Activated naive CD8-positive, alpha-beta T cell treated with anti-CD3 and anti-CD28 coated beads, Interleukin-2, amount 50 U/mL, for 16 hours (primary cell): ENCODE data around the gene MCTP1.

Experiments
- DNase-seq: peaks from one replicate; pipeline ENCODE4 v3.0.0-alpha.2; 2020; ENCODE audit warnings: low read depth, low spot score

MCTP1 gene

DNA sequence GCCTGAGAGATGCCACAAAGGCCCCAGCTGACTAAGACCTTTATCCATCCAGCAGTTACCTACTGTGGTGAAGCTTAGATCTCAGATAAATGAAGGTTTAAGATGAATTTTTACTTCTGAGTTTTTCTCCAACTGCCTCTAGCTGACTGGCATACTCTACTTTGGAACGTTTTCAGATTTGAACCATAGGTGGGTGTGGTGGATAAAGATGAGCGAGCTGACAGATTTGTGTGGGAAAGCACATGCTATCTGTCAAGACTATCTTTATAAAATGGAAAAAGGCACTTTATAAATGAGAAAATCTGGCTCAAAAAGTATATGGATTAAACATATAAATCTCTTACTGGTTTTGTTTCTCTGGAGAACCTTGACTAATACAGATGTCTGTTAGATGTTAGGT is 160.8 kb downstream of the MCTP1 start:
- DNase-seq = no peak

DNA sequence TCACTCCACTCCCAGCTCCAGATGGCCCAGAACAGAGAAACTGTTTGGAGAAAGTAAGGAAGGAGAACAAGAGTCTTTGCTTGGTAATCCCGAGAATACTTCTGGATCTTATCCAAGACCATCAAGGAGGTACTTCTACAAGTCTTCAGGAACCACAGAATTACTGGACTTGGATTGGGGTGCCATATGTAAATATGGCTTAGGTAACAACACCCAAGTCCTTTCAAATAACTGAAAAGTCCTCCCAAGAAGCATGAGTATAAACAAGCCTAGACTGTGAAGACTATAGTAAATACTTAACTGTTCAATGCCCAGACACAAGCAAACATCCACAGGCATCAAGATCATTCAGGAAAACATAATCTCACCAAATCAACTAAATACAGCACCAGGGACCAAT is 170.0 kb downstream of the MCTP1 start:
- DNase-seq = no peak

DNA sequence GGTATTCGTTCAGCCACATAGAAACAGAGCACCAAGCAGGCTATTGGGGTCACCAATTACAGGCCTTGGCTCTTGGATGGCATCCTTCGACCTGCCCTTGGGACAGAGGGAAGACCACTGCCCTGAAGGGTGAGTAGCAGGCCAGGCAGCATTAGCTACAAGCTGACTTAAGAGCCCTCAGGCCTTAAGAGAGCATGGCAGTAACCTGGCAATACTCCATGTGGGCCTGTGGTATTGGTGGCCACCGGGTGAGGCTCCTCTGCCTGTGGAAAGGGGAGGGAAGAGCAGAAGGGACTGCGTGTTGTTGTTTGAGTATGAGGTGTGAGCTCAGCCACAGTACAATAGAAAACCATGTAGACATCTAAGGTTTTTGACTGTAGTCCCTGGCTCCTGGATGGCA is 170.6 kb downstream of the MCTP1 start:
- DNase-seq = no peak

DNA sequence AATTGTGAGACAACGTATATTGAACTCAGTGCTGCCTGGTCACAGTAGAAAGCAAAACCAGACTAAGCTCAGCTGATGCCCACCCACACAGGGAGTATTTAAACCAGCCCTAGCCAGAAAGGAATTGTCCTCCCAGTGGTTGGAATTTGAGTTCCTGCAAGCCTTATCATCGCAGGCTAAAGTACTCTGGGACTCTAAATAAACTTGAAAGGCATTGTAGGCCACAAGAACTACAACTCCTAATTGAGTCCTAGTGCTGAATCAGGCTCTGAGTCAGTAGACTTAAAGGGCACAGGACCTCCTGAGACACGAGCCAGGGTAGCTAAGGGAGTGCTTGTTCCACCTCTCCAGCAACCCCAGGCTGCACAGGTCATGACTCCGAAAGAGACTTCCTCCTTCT is 171.4 kb downstream of the MCTP1 start:
- DNase-seq = no peak

DNA sequence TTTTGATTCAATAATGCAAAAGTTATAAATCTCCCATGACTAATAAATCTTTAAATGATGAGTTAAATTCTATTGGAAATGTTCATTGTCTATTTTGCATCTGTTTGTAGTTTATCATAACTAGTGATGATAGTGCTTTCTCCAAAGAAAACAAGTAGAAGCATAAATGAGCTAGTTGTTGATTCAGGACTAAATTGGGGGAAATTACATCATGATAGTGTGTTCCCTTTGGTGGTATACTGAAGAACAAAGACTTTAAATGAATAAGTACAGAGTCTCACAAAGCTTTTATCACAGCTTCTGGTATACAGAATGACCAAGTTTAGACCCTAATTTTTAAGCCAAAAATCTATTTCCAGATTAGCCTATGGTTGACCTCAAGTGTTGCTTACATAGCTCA is 173.8 kb downstream of the MCTP1 start:
- no peak for DNase-seq

DNA sequence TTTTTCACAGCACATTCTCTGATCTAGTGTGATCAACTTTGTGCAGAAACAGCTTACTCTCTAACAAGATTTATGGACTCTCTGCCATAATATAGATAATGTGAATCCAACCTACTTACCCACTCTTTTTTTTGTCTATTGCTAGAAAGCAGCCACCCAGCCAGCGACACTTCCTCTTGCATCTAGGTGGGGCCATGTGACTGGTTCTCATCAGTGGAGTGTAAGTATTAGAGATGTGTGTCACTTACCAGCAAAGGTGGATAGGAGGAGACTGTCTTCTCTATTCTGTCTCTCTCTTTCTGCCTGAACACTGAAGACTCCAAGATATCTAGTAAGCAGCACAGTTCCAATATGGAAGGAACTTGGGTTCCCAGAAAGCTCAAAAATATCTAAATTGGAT is 174.8 kb downstream of the MCTP1 start:
- no peak for DNase-seq

DNA sequence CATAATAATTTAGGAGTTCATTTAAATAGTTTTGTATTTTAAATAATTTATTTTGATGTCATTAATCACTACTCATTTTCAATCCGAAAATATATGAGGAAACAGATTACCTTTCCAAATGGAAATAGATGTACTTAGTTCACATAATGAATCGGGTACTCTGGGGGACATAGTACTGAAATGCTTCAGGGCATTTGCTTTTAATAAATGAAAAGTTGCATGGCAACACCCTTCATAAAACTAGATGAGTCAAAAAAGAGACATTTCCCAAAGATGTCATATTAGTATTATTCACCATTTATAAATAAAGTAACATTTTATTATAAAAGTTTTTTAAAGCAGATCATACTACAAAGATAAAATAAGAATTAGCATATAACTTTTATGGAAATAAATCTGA is 177.8 kb downstream of the MCTP1 start:
- no peak for DNase-seq

DNA sequence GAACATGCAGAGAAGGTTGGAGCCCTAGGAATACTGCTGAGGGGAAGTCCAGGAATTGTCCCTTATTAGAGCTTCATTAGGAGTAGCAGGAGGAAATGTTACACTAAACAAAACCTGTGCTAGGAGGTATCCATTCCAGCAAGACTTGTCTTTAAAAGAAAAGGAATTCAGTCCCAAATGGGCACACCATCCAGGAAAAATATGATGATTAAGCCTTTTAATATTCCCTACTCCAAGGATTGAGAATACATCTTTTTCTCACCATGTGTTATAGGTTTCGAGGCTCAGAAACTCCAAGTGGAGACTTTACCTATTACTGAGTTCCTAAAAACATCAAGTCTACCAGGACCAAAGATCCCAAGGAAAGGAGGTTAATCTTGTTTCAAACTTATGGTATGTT is 179.3 kb downstream of the MCTP1 start:
- DNase-seq = no peak

DNA sequence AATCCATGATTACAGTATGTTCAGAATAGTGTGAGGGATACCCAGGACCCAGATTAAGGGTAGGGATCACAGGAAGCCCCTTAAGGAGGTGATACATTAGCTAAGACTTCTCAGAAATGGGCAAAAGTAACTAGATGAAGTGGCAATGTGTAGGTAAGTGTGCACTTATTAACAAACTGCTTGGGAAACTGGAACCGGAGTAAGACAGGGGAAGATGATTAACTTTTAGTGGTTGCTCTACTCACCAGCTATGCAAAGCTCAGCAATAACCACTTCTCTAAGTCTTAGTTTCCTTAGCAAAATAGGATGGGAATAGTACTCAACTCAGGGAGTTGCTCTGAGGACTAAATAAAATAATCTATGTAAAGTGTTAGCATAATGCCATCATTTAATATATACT is 182.2 kb downstream of the MCTP1 start:
- DNase-seq = no peak

DNA sequence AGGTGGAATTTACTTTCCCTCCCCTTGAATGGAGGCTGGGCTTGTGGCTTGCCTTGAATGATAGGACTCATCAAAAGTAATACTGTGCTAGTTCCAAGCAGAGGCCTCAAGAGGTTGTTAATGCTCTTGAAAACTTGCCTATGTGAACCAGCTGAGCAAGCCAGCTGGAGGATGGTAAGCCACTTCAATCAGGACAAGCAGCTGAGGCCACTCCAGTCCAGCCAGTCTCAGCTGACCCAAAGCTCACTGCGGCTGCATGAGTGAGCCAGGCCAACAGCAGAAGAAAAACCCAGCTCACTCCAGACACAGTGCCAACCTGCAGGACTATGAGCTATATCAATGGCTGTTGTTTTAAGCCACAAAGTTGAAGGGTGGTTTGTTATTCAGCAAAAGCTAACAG is 182.8 kb downstream of the MCTP1 start:
- DNase-seq = no peak

DNA sequence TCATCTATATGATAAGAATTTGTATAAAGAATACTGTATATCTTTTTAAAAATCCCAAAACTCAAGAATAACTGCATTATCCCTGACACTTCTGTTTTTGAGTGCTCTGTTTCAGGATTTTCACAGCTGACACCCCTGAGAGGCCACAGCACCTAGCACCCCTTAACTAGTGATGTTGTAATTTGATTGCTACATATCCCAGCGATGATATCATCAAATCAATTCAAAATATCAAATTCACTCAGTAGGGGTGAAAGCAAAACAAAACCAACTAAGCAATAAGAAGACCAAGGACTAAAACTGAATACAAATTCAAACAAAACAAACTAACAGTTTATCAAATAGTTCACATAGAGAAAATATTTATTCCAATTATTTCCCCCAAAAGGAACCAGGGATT is 184.3 kb downstream of the MCTP1 start:
- DNase-seq = no peak

DNA sequence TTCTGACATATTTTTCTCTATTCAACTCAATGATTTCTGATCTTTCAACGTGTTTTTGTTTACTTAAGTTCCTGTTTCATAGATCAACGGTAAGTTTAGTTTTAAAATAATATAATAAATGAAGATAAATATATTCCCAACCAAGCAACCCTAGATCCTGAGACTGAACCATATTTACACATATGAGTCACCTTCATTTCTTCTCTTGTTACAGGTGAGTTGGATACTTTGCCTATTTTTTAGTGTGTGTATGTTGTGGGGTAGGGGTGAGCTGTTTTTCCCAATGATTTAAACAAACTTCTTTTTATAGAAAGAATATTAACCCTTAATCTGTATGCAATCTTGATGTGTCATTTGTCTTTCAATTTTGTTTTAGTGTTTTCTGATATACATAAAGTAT is 186.9 kb downstream of the MCTP1 start:
- DNase-seq = no peak

DNA sequence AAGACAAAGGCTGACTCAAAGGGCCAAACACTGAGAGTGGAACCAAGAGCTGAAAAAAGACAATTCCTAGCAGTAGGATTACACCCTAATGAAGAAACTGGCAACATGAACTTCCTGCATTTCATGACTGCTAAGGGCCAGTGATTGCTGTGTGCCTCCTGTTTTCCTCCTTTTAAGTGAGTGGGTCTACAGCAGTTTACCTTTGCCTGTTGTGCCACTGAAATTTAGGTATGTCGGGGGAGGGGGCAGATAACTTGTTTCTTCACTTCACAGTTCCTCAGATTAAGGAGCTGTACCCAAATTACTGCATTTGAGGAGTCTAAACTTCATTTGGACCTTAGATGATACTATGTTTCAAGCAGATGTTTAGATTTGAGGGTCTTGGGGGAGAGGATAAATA is 191.7 kb downstream of the MCTP1 start:
- no peak for DNase-seq

DNA sequence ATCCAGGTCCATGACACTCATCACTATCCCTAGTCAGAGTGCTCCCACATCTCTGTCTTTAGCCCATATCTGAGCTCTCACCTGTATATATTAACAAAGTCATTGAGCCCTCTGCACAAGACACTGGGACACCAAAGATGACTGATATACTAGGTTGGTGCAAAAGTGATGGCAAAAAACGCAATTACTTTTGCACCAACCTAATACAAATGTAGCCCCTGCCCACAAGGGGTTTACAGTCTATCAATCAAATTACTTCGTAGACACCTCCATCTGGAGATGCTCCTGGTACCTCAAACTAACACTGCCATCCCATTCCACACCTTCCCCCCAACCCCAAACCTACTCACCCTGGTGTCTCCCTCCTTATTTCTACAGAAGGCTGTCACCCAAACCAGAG is 194.1 kb downstream of the MCTP1 start:
- DNase-seq = no peak

DNA sequence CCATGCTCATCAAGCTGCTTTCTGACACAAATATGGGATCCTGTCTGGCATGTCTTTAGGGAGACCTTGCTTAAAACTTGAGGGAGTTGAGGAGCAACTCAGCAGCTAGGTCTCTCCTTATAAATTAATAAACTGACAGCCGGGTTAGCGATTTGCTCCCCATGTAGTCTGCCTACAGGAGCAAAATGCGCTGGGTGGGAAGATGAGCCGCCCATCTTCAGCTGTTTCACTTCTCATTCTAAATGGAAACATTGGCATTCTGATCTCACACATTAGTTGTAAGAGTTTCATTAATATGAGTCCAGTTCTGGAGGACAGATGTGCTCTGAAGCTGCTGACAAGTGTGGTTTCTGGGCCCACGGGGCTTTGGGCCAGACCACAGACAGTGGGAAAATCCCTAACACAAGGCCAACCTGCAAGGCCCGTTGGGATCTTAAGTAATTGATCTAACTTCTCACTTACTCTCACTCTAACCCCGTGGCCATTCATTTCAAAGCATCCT is 197.0 kb downstream of the MCTP1 start:
- DNase-seq = no peak

DNA sequence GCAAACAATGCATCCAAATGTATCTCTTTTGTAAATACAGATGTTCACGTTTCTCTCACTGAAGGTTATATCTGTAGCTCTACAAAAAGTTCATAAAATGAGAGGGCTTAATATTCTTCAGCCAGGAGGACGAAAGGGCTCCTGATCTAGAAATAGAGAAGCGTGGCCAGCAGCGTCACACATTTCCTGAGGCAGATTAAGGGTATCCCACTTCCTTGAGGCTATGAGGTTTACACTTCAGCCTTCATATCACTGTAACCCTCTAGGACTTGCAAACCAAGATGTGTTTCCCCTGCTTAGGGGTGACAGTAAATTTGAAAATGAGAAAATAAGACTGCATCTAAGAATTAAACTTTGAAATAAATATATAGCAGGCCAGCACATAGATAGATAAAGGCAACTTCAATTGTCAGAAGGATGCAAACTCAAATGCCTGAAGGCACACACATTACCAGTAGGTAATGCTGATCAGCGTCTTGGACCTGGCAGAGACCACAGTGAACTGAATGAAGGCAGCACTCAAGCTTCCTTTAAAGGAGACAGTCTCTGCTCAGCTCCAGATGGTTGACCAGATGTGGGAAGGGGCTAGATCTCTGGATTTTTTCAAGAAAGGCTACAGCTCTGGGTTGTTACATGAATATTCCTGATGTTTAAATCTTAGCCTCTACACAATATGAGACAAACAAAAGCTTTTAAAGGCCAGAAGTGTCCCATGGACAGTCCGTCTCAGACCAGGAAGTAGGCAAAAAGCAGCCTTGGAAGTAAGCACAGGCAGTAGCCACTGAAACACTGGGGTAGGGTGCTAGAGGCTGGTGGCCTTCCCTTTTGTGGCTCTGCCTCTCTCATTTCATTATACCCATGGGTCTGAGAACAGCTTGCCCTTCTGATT is 197.7 kb downstream of the MCTP1 start:
- no peak for DNase-seq

DNA sequence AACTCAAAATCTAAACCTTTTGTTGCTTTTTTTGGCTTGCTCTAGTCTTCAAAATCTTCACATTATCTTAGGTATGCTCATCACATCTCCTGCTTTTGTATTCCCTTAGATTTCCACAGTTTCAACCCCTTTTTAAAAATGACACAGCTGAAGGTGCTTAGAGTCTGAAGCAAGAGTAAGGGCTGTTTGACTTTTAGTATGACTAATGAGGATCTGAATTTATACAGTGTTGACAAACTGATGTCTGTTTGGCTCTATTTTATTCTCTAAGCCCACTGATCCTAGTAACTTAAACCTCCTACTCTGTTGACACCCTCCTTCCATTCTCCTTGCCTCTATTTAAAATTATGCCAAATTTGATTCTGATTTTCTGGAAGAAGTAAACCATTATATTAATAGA is 200.1 kb downstream of the MCTP1 start:
- no peak for DNase-seq

DNA sequence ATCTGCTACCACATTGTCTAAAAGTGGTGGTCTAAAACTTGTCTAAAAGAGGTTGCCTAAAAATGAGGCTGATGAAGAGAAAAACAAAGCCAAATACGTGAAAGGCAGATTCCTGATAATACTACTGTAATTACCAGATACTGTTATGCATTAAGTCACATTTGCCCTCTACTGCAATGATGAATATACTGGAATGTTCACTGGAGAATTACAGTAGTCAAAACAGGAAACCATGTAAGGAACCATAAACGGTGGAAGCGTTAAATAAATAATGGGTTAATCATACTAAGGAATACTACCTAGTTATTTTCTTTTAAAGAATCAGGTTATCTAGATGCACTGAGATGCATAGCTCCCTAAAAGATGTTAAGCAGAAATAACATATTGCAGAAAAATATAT is 201.3 kb downstream of the MCTP1 start:
- DNase-seq = no peak

DNA sequence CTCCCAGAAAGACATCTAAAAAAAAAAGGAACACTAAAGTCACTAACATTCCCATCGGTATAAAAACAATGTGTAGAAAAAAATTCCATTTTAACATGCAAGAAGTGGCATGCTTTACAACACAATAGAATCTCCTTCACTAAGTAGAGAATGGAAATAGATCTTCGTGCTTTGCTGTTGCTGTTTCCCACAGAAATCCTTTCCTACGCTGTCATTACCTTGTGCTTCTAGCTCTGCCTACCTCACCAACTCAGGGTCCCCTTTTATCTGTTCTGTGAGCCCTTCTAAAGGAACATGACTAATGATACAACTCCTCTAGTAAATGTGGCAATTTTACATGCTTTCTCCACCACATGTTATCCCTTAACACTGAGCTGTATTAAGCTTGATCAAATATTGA is 202.9 kb downstream of the MCTP1 start:
- no peak for DNase-seq

DNA sequence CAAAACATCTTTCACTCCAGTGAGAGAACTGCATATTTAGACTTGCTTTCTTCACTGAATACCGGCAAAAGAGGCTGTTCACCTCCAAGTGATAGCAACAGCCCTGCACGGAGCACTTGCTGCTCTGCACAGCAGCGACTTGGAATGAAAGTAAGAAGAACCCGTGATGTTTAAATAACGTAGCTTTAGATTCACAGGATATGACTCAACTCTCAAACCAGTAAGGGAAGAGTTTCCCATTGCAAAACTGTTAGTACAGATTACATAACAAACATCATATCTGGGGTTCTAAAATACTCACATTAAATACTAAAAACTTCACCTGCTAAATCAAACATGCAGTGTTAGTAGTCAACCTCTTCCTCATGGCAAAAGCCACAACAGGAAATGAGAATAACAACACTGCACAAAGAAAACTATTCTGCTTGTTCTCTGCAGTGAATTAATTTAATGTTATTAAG is 203.4 kb downstream of the MCTP1 start:
- DNase-seq = no peak

DNA sequence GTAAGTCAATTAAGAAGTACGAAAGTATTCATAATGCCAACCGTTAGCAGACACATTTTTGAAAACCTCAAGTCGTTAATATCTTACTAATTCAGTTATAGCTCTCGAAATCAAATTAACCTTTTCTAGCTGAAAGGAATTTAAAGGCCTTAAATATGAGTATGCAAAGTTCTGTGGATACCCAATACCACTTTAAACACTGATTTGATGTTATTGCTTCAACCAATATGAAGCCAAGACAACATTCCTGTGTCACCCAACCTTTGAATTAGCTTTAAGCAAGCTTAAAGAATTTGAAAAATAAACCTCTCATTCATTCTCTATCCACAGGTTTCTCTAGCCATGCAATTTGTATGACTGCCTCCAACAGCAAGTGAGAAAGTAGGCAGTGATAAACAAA is 204.5 kb downstream of the MCTP1 start:
- DNase-seq = no peak

DNA sequence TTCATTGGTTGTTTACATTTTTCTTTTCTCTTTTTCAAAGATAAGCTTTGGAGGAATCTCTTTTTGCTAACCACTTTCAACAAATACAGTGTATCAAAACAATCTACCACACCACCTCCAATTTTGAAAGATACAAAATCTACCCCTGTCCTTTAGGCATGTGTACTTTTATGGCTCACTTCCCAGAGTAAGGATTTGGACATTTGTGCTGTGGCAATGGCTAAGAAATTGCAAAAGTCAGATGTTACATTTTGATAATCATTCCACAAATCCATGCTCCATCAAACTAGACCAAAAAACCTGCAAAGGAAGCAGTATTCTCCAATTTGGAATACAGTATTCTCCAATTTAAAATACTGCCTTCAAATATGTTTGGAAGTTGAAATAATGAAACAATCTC is 204.9 kb downstream of the MCTP1 start:
- DNase-seq = no peak

DNA sequence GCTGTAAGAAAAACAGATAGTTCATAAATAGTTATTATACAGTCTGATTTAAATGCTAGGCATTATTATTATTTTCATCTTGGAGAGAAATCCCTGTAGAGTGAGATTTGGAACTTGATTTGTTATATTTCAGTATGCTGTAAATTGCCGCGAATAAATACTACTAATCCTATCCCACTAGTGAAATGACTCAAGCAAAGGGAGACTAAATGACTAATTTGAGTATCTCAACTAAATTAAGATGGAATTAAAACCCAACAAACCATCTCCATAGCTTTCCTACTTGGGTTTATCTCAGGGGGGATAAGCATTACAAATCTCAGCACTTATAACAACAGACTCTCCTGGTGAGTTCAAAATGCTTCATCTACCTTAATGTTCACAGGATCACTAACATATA is 206.0 kb downstream of the MCTP1 start:
- DNase-seq = no peak
